Measurements from ENCODE around the gene ELL3.
"Not testable (repeated sequence)": the region's sequence is repeated elsewhere in the genome, so short reads cannot be mapped to it uniquely, and the experiment has no call there.

The ELL3 gene

DNA sequence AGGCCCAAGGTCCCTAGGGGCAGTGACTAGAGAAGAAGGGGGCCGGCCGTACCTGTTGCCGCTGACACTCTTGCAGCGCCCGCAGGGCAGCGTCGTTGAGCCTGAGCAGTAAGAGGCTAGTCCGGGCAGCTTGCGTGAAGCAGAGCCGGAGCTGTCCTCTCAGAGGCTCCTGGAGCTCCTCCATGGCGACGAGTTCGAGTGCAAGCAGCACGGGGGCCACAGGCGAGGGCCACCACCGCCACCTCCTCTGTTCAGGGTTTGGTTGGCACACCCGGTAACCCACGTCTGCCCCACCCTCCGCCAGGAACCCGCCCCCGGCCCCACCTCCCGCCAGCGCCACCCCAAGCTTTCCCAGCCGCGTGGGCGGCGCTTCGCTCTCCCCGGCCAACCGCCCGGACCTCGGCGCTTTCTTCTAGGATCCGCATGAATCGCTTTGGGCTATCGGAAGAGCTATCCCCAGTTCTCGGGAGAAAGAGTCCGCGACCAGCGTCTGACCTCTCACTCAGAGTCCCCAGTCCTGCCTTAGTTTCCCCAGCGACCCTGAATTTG lies at the start of gene ELL3:
Gene ELL3, minus strand, starts transcription at position 249 of the 549 bp plus-strand sequence. Its CDS starts 65 bp downstream, at position 184.
- peak; percentile 72 for DNase-seq

GRCh38 chr15:43826029-43826507 lies 49.3 kb upstream of the ELL3 start:
- no peak for DNase-seq

GRCh38 chr15:43825305-43825704 lies 48.5 kb upstream of the ELL3 start:
- not testable (repeated sequence) for DNase-seq

GRCh38 chr15:43824302-43825246 lies 47.8 kb upstream of the ELL3 start, which contains the start of gene MFAP1:
Gene MFAP1, minus strand, starts transcription at chr15:43824690. Its CDS starts 121 bp downstream, at chr15:43824569.
- DNase-seq, result peak; percentile 96

- DNase-seq, result no peak
These were observed 44.7 kb upstream of the ELL3 start for GRCh38 chr15:43821505-43821904.

GRCh38 chr15:43815064-43815463 lies 38.3 kb upstream of the ELL3 start:
- not testable (repeated sequence) for DNase-seq

GRCh38 chr15:43808960-43809678 lies 32.4 kb upstream of the ELL3 start:
- no peak for DNase-seq

DNA sequence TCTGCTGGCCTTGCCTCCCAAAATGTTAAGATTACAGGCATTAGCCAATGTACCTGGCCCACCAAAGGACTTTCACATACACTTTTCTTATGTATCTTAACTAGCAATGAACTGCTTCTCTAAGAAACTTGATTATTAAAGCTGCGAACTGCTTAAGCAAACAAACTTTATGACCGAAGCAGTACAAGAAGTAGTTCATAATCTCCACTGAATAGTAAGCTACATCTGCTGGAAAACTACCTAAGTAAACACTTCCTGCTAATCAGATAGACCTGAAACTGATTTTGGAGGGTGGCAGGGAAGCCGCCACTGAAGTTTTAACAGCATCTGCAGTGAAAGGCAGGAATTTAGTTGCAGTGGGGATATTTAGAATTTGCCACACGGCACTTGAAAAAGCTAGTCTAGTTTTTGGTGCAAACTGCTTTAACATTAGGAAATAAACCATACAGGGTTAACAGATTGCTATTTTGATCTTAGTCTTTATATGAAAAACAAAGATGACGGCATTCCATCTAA lies 31.7 kb upstream of the ELL3 start:
- DNase-seq, result no peak

GRCh38 chr15:43802676-43803075 lies 25.9 kb upstream of the ELL3 start:
- not testable (repeated sequence) for DNase-seq

- peak; percentile 83 for DNase-seq
These were observed 23.7 kb upstream of the ELL3 start, which contains the start of gene HYPK for GRCh38 chr15:43800286-43801141. Gene HYPK, plus strand, starts transcription at chr15:43800599. Its CDS starts 24 bp downstream, at chr15:43800623.

DNA sequence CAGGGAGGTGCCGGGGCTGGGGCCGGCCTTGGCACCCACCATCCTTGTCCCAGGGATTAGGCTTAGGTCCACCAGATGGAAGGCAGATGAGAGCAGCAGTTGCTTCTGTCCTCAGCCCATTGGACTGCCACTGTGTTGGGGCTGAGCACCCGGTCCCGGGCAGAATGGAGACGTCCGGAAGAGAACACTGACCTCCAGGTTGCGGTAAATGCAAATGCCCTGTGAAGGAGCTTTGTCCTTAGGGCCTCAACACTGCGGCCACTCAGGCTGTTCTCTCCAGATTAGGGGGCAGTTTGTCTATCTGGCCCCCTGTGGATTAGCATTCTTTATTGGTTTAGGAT lies 23.1 kb upstream of the ELL3 start, which contains the start of gene SERINC4:
Gene SERINC4, minus strand, starts transcription at position 276 of the 341 bp plus-strand sequence. Its CDS starts 234 bp downstream, at position 42.
- no peak for DNase-seq

DNA sequence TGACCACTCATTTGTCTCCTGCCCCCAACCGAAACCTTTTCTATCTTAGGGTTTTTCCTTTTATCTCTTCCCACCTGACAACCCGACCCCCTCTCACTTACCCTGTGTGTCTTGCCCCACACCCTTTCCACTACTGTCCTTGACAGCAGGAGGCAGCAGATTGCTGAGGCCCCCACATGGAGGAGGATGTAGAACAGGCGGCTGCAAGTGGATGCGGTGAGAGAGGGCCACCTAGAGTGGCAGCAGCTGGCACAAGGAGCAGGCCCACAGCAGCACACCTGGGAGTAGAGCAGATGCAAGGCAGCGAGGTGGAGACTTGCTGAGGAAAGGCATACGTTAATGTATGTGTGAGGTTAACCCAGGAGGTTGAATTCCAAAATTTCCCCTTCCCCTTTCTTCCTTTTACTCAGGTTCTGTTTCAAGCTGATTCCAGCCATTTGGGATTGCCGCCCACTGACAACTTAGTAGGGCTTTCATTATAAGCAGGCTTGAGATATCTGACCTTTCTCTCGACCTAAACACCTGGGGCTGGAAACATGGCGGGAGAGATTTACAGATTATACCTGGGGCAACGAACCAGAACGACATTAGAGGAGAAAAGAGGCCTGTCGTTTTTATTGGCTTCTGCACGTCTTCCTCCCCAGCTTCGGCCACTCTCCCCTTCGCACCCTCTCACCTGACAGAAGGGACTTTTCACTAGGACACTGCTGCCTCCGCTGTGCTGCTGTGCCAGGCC lies 22.6 kb upstream of the ELL3 start:
- DNase-seq, result peak; percentile 55

- DNase-seq, result no peak
These were observed 19.8 kb upstream of the ELL3 start for GRCh38 chr15:43796566-43796965.

GRCh38 chr15:43795997-43796396 lies 19.2 kb upstream of the ELL3 start:
- no peak for DNase-seq

DNA sequence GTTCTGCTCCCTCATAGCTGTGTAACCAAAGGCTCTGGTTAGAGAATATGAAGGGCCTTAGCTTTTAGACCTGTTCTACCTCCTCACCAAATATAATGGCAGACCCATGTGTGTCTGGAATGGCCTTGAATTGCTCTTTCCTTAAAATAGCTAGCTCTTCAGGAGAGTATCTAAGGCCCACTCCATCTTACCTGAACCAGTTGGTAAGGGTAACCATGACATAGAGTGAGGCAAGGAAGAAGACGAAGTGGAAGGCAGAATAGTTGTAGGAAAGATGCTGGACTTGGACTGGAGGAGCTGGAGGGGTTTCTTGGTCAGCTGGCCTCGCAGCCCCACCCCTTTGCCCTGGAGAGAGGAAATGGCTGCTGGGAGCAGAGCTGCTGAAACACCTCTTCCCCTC lies 18.4 kb upstream of the ELL3 start:
- no peak for DNase-seq

DNA sequence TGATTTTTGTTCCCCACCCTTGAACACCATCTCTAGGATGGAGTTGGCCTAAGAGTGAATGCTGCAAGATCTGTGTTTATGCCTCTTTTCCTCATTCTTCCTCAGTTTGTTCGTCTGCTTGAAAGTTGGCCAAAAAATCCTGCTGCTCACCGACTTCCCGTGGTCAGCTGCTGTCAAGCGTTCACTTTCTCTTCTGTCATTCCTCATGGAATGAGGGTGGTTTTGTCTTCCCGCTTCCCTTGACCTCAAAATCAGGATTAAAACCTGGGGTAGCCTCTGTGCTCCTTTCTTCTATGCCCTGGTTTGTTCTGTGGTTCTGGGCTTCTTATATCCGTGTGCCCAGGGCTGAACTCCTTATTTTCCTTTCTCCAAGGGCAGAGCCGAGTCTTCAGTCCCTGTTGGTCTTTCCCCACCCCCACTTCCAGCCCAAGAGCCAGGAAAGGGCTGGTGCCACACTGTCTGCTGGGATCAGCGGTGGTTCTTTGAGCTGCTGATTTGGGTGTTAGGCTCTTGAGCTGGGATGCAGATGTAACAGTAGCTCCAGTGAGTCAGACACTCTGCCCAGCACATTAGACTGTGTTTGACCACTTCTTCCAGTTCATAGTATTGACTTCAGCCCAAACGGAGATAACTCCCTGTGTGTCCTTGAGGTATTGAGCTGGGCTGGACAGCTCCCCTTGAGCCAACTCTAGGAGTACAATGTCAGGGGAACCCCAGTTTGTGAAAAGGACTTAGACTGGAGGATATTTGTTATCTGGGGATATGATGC lies 17.7 kb upstream of the ELL3 start:
- no peak for DNase-seq

- no peak for DNase-seq
These were observed 16.9 kb upstream of the ELL3 start for GRCh38 chr15:43793647-43794046.

DNA sequence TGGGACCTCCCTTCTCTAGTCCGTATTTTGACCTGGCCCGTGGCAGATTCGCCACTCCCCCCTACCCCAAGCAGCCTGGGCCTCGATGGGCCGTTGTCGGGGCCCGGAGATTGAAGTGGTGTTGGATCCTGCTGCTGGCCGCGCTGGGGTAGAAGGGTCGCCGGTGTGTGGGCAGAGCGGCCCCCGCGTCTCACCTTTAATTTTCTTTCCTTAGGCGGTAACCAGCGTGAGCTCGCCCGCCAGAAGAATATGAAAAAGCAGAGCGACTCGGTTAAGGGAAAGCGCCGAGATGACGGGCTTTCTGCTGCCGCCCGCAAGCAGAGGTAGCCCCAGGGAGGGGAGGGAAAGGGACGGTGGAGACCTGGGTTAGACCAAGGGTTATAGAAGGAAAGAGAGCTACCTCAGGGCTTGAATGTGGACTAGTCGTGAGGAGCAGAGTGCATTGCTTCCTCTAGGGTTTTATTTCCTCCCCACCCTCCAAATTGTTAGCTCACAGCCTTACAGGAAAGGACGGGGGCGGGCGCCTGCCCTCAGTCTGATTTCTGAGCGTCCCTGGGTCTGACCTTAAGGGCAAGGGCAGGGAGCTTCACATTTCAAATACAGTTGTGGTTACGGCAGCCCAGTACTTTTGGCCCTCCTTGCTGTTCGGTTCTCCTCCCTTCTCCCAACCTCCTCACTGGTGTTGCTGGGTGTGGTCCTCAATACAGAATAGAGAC lies 16.2 kb upstream of the ELL3 start:
- no peak for DNase-seq

DNA sequence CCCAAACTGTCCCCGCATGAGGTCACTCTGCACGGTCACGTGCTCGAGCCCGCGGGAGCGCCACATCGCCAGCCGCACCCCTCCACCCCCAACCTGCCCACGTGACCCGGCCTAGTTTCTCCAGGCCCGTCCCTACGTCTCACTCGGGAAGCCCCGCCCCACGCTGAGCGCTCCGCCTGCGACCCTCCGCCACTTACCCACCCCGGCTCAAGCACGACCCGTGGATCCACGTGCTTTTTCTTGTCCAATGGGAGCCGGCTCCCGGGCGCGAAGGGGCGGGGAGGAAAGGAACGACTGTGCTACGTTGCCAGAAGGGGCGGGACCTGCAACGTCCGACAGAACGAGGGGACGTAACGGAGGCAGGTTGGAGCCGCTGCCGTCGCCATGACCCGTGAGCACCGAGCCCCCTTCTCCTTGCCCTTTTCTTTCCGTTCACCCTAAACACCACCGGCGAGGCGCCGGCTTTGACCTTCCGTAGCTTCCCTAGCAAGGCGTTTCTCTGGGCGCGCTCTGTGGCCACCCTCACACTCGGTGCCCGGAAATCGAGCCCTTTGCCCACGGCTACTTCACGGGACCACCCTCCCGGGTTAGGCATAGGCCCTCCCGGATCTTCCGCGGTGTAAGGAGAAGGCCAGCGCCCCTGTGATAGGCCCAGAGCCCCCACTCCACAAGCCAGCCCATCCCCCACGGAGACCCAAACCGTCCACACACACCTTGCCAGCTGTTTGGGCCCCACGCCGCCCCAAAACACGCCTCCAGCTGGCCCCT lies 15.4 kb upstream of the ELL3 start, which contains the start of gene SERF2:
Gene SERF2, plus strand, starts transcription at position 328 of the 768 bp plus-strand sequence. Its CDS starts 57 bp downstream, at position 385.
- DNase-seq, result peak; percentile 99

All from NCI-H2171 (cell line).